Activated T-cell treated with anti-CD3 and anti-CD28 coated beads, Interleukin-2, amount 50 U/mL, for 48 hours (primary cell): ENCODE measurements around the gene SCLT1.

Source experiments
- DNase-seq, 2 experiments: peaks; one replicate each; pipeline ENCODE4 v3.0.0-alpha.2; 2020

SCLT1 gene

GRCh38 chr4:128835498-128836222 lies 257.7 kb downstream of the SCLT1 start:
- DNase-seq = no peak
